IMR-90 (cell line): ENCODE data around the gene PSD2. TPM values are rescaled to one million over a fixed set of nuclear protein-coding genes. Genes with fewer than 3 reads are reported as not detected.

Experiments used
- ATAC-seq: fragments of 200-7000 bp; cut with Tn5 transposase; 2 replicates; pipeline ENCODE4 v1.9.1; 2020; ENCODE audit warnings: low read depth, mild to moderate bottlenecking, moderate library complexity
- BruUV-seq: library from RNA; stranded (reverse); fragments of 400-500 nt; replicated peaks from 2 replicates; lab custom pipeline; 2021; lab: Mats Ljungman, UMichigan
- CTCF ChIA-PET: fragments of 300-600 bp; formaldehyde crosslinking; extraction: SDS; loops from one replicate; lab custom pipeline; 2021; ENCODE audit warnings: antibody characterized with exemption; lab: Yijun Ruan, JAX
- POLR2A ChIA-PET: fragments of 300-600 bp; sonication (Branson Sonifier 250); formaldehyde crosslinking; loops from one replicate; lab custom pipeline; 2022; ENCODE audit warnings: antibody characterized with exemption; ENCODE audit not compliant: unreplicated experiment; lab: Charles Lee
- DNase-seq: peaks from one replicate; pipeline ENCODE4 v3.0.0; 2013
- H2AFZ ChIP-seq: replicated peaks from 2 replicates; pipeline ENCODE3; 2013; ENCODE audit warnings: low read length, mild to moderate bottlenecking; ENCODE audit not compliant: poor library complexity
- H2AK5ac ChIP-seq: 2 replicates; pipeline ENCODE4 v1.6.1; 2013; ENCODE audit warnings: low read depth, low read length, inconsistent platforms
- H2AK9ac ChIP-seq: replicated peaks from 2 replicates; pipeline ENCODE3; 2013; ENCODE audit warnings: mild to moderate bottlenecking, low read depth, low read length, moderate library complexity; ENCODE audit not compliant: poor library complexity
- H2BK120ac ChIP-seq: 2 replicates; pipeline ENCODE4 v1.6.1; 2013; ENCODE audit warnings: low read depth, low read length, inconsistent platforms
- H2BK15ac ChIP-seq: 3 replicates; pipeline ENCODE4 v1.6.1; 2013; ENCODE audit warnings: low read depth, low read length, inconsistent platforms
- H2BK20ac ChIP-seq: 2 replicates; pipeline ENCODE4 v1.6.1; 2013; ENCODE audit warnings: low read depth, mild to moderate bottlenecking, inconsistent platforms, low read length, moderate library complexity
- H2BK5ac ChIP-seq: 2 replicates; pipeline ENCODE4 v1.6.1; 2013; ENCODE audit warnings: mild to moderate bottlenecking, low read depth, low read length, inconsistent platforms; ENCODE audit not compliant: poor library complexity, severe bottlenecking
- H3K14ac ChIP-seq: replicated peaks from 2 replicates; pipeline ENCODE4 v1.6.1; 2013; ENCODE audit warnings: low read depth, low read length, inconsistent platforms
- H3K18ac ChIP-seq: 2 replicates; pipeline ENCODE4 v1.6.1; 2013; ENCODE audit warnings: low read depth, low read length, control low read depth
- H3K23ac ChIP-seq: 2 replicates; pipeline ENCODE4 v1.6.1; 2013; ENCODE audit warnings: low read depth, low read length, inconsistent platforms
- H3K27ac ChIP-seq: 2 replicates; pipeline ENCODE4 v1.5.1; 2013; ENCODE audit warnings: mild to moderate bottlenecking, control low read depth, low read length; ENCODE audit not compliant: insufficient read depth
- H3K27me3 ChIP-seq: 2 replicates; pipeline ENCODE4 v1.6.1; 2013; ENCODE audit warnings: low read length; ENCODE audit not compliant: control insufficient read depth, insufficient read depth
- H3K36me3 ChIP-seq: 2 replicates; pipeline ENCODE4 v1.6.1; 2013; ENCODE audit warnings: low read length, mixed read lengths; ENCODE audit not compliant: control insufficient read depth, insufficient read depth
- H3K4ac ChIP-seq: 2 replicates; pipeline ENCODE4 v1.6.1; 2013; ENCODE audit warnings: low read depth, low read length, inconsistent platforms
- H3K4me1 ChIP-seq: 2 replicates; pipeline ENCODE4 v1.6.1; 2013; ENCODE audit warnings: low read length, mixed read lengths; ENCODE audit not compliant: control insufficient read depth, insufficient read depth
- H3K4me2 ChIP-seq: 2 replicates; pipeline ENCODE4 v1.6.1; 2013; ENCODE audit warnings: low read depth, mild to moderate bottlenecking, control low read depth, low read length, moderate library complexity
- H3K4me3 ChIP-seq: 2 replicates; pipeline ENCODE4 v1.5.1; 2013; ENCODE audit warnings: low read depth, mild to moderate bottlenecking, control low read depth, low read length, moderate library complexity; ENCODE audit not compliant: insufficient read depth
- H3K56ac ChIP-seq: 2 replicates; pipeline ENCODE4 v1.6.1; 2013; ENCODE audit warnings: low read length, inconsistent platforms; ENCODE audit not compliant: insufficient read depth; ENCODE audit errors: extremely low read depth
- H3K79me1 ChIP-seq, 2 experiments: 2 replicates each; pipeline ENCODE4 v1.6.1; 2013; ENCODE audit warnings: low read length in 2 of 2, inconsistent platforms in 1 of 2, low read depth in 1 of 2
- H3K9ac ChIP-seq: 2 replicates; pipeline ENCODE4 v1.6.1; 2013; ENCODE audit warnings: low read depth, low read length, control low read depth
- H3K9me1 ChIP-seq: 2 replicates; pipeline ENCODE4 v1.6.1; 2013; ENCODE audit warnings: low read length, inconsistent platforms; ENCODE audit not compliant: insufficient read depth
- H3K9me3 ChIP-seq: 2 replicates; pipeline ENCODE4 v1.6.1; 2013; ENCODE audit warnings: low read length; ENCODE audit not compliant: control insufficient read depth, insufficient read depth
- H4K20me1 ChIP-seq: 2 replicates; pipeline ENCODE4 v1.6.1; 2013; ENCODE audit warnings: low read length, inconsistent platforms; ENCODE audit not compliant: insufficient read depth
- H4K5ac ChIP-seq: 2 replicates; pipeline ENCODE4 v1.6.1; 2013; ENCODE audit warnings: mild to moderate bottlenecking, low read depth, low read length, control low read depth
- H4K8ac ChIP-seq, 2 experiments: 2 replicates each; pipeline ENCODE4 v1.6.1; 2013; ENCODE audit warnings: low read depth in 2 of 2, low read length in 2 of 2, control low read depth in 1 of 2, inconsistent platforms in 1 of 2
- H4K91ac ChIP-seq: 2 replicates; pipeline ENCODE4 v1.6.1; 2013; ENCODE audit warnings: low read depth, low read length, inconsistent platforms; ENCODE audit not compliant: insufficient read depth
- BHLHE40 ChIP-seq: fragments of 150-350 bp; IDR thresholded peaks from 2 replicates; pipeline ENCODE4 v1.6.1; 2016; ENCODE audit warnings: mild to moderate bottlenecking, low read depth, low read length
- FOS ChIP-seq: fragments of 150-350 bp; IDR thresholded peaks from 2 replicates; pipeline ENCODE4 v1.6.1; 2016; ENCODE audit warnings: low read depth, low read length
- MAZ ChIP-seq: IDR thresholded peaks from 2 replicates; pipeline ENCODE4 v1.6.1; 2012; ENCODE audit warnings: low read depth, mild to moderate bottlenecking, low read length, improper control_type of control experiment, moderate library complexity, borderline replicate concordance
- MXI1 ChIP-seq: IDR thresholded peaks from 2 replicates; pipeline ENCODE4 v1.6.1; 2012; ENCODE audit warnings: low read depth, mild to moderate bottlenecking, low read length, moderate library complexity, borderline replicate concordance
- NFE2L2 ChIP-seq: fragments of 150-350 bp; IDR thresholded peaks from 2 replicates; pipeline ENCODE4 v1.6.1; 2016; ENCODE audit warnings: low read depth, mild to moderate bottlenecking, low read length
- POLR2A ChIP-seq: IDR thresholded peaks from 2 replicates; pipeline ENCODE4 v1.6.1; 2012; ENCODE audit warnings: mild to moderate bottlenecking, low read depth, low read length
- RAD21 ChIP-seq: IDR thresholded peaks from 2 replicates; pipeline ENCODE4 v1.6.1; 2012; ENCODE audit warnings: low read length, improper control_type of control experiment
- RCOR1 ChIP-seq: IDR thresholded peaks from 2 replicates; pipeline ENCODE4 v1.6.1; 2012; ENCODE audit warnings: mild to moderate bottlenecking, low read length, improper control_type of control experiment; ENCODE audit not compliant: insufficient replicate concordance
- SMC3 ChIP-seq: fragments of 150-350 bp; IDR thresholded peaks from 2 replicates; pipeline ENCODE4 v1.6.1; 2016; ENCODE audit warnings: low read depth, mild to moderate bottlenecking, antibody characterized with exemption, low read length, moderate library complexity
- WGBS, 2 experiments: methylation state at CpG; one replicate each; pipeline versions ENCODE4 v1.1.5 to v1.1.7; 2013; ENCODE audit warnings: missing lambda C conversion rate in 2 of 2; ENCODE audit not compliant: insufficient read length in 1 of 2; ENCODE audit errors: extremely low coverage in 2 of 2; 5-methylcytosine and 5-hydroxymethylcytosine counted together
- dilution Hi-C: fragments of 300-500 bp; cut with HindIII; formaldehyde crosslinking; loops from one replicate; pipeline ENCODE4 v1.14.3; 2018; ENCODE audit warnings: low sequenced_read_pairs; ENCODE audit not compliant: unreplicated experiment
- in situ Hi-C: fragments of 300-500 bp; cut with MboI; formaldehyde crosslinking; loops from 3 replicates; pipeline ENCODE4 v1.14.3; 2019; ENCODE audit warnings: low sequenced_read_pairs, inconsistent platforms, mixed read lengths
- intact Hi-C: fragments of 100-400 bp; cut with micrococcal nuclease; formaldehyde crosslinking; loops from 2 replicates; pipeline ENCODE4 v1.10.0; 2022
- polyA plus RNA-seq, 3 experiments: library from polyadenylated mRNA; depleted of rRNA; stranded (reverse); fragments of >200 nt; gene quantifications; 2 replicates each; pipeline ENCODE4 v1.2.3, GENCODE V29; 2012; ENCODE audit warnings: low replicate concordance in 1 of 3
- total RNA-seq: library from RNA; depleted of rRNA; stranded (reverse); fragments of >200 nt; gene quantifications from 2 replicates; pipeline ENCODE4 v1.2.3, GENCODE V29; 2012
- TF ChIP-seq, protein P1 (sequence below): conservative IDR thresholded peaks from 2 replicates; pipeline ENCODE4 v1.5.1; 2012; ENCODE audit warnings: mild to moderate bottlenecking, low read depth, low read length, improper control_type of control experiment

The PSD2 gene
- total and polyA plus RNA-seq, 2 of the 4 experiments (the other 2 are of a cell fraction), result 0.05 TPM; not detected in 1

DNA sequence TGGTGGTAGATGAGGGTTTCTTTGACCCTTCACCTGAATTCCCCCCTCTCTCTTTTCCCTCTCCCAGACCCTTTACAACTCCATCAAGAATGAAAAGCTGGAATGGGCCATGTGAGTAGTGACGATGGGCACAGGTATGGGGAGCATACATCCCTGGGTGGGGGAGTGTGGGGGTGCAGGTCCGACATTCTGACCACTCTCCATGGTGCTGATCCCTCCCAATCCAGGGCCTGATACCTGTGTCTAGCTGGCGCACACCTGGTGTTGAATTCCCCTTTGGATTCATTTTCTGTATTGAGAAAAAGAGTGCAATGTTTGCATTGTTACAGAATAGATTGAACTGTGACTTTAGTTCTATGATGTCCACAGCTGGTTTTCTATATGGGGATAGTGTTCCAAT is 40.0 kb downstream of the PSD2 start:
- in situ Hi-C loops, result no loop called here

More for the DNA sequence above, 40.0 kb downstream of the PSD2 start:
- no peak for DNase-seq
- H2BK5ac ChIP-seq, result no peak overlapping the region
- no peak overlapping the region for H2BK120ac ChIP-seq
- no peak overlapping the region for H3K18ac ChIP-seq
- no peak for ATAC-seq
- H3K23ac ChIP-seq, result no peak overlapping the region
- no CpG with 5 or more reads among the region's 3 CpGs for WGBS, 2 experiments
- dilution Hi-C loops (no loop called here), intact Hi-C loops (no loop called here)
- ChIA-PET POLR2A (no interaction called here), CTCF (no interaction called here)
- BruUV-seq, result no TSS peak
- H2BK15ac ChIP-seq, result no peak overlapping the region
- peaks cover 17% of the 10 kb centered on the region for H3K27me3 ChIP-seq
- H3K9ac ChIP-seq, result no peak overlapping the region
- H3K27ac ChIP-seq, result no peak overlapping the region
- no peak overlapping the region for H4K91ac ChIP-seq
- H3K36me3 ChIP-seq, result no peaks in the 10 kb centered on the region
- H3K14ac ChIP-seq, result no peak overlapping the region
- no peak overlapping the region for H2AK9ac ChIP-seq
- TF ChIP-seq NFE2L2 (no peak), MAZ (no peak), MXI1 (no peak), RCOR1 (no peak), BHLHE40 (no peak), FOS (no peak), SMC3 (no peak), RAD21 (no peak), POLR2A (no peak)
- TF ChIP-seq, protein P1, sequence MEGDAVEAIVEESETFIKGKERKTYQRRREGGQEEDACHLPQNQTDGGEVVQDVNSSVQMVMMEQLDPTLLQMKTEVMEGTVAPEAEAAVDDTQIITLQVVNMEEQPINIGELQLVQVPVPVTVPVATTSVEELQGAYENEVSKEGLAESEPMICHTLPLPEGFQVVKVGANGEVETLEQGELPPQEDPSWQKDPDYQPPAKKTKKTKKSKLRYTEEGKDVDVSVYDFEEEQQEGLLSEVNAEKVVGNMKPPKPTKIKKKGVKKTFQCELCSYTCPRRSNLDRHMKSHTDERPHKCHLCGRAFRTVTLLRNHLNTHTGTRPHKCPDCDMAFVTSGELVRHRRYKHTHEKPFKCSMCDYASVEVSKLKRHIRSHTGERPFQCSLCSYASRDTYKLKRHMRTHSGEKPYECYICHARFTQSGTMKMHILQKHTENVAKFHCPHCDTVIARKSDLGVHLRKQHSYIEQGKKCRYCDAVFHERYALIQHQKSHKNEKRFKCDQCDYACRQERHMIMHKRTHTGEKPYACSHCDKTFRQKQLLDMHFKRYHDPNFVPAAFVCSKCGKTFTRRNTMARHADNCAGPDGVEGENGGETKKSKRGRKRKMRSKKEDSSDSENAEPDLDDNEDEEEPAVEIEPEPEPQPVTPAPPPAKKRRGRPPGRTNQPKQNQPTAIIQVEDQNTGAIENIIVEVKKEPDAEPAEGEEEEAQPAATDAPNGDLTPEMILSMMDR, result no peak
- H3K4ac ChIP-seq, result no peak overlapping the region
- H2AK5ac ChIP-seq, result no peak overlapping the region
- H3K4me2 ChIP-seq, result no peak overlapping the region
- H4K20me1 ChIP-seq, result no peaks in the 10 kb centered on the region
- no peak overlapping the region for H3K56ac ChIP-seq
- no peak overlapping the region for H2AFZ ChIP-seq
- H3K9me1 ChIP-seq, result no peaks in the 10 kb centered on the region
- H4K5ac ChIP-seq, result no peak overlapping the region
- H3K9me3 ChIP-seq, result no peaks in the 10 kb centered on the region
- no peak overlapping the region for H3K4me3 ChIP-seq
- H3K4me1 ChIP-seq, result no peaks in the 10 kb centered on the region
- H2BK20ac ChIP-seq, result no peak overlapping the region
- no peaks in the 10 kb centered on the region for H3K79me1 ChIP-seq
- H4K8ac ChIP-seq, result no peak overlapping the region
